HG03442 (cell line): ENCODE measurements around the gene OR2H1.
"Not testable (repeated sequence)": the region's sequence is repeated elsewhere in the genome, so short reads cannot be mapped to it uniquely, and the experiment has no call there.

Source experiments
- ATAC-seq: cut with Tn5 transposase; IDR thresholded peaks from one replicate; pipeline ENCODE4 v1.9.1; 2021; ENCODE audit warnings: mild to moderate bottlenecking, moderate library complexity; ENCODE audit not compliant: unreplicated experiment

Gene OR2H1

GRCh38 chr6:29456971-29457370, at the start of gene OR2H1, which contains the start of gene OR11A1:
Gene OR2H1, plus strand, starts transcription at chr6:29457155. Its CDS starts 4,615 bp downstream, at chr6:29461770.
Gene OR11A1, minus strand, starts transcription at chr6:29457071. Its CDS starts 29,430 bp downstream, at chr6:29427641.
- no peak for ATAC-seq

- no peak for ATAC-seq
These were observed 42.4 kb upstream of the OR2H1 start, which contains the start of gene OR12D1 for GRCh38 chr6:29414588-29414987. Gene OR12D1, plus strand, starts transcription at chr6:29414928.

GRCh38 chr6:29419516-29419915, 37.4 kb upstream of the OR2H1 start:
- ATAC-seq = no peak

- no peak for ATAC-seq
These were observed 32.8 kb upstream of the OR2H1 start for GRCh38 chr6:29424168-29424567.

GRCh38 chr6:29424575-29424974, 32.4 kb upstream of the OR2H1 start:
- no peak for ATAC-seq

- ATAC-seq = no peak
These were observed 31.9 kb upstream of the OR2H1 start for GRCh38 chr6:29425075-29425474.

GRCh38 chr6:29426654-29427053, 30.3 kb upstream of the OR2H1 start:
- ATAC-seq = no peak

- not testable (repeated sequence) for ATAC-seq
These were observed 20.2 kb upstream of the OR2H1 start for GRCh38 chr6:29436730-29437129.

- ATAC-seq = no peak
These were observed 17.9 kb upstream of the OR2H1 start, which contains the start of gene OR10C1 for GRCh38 chr6:29439006-29439405. Gene OR10C1, plus strand, starts transcription at chr6:29439306. Its CDS starts 710 bp downstream, at chr6:29440016.

- no peak for ATAC-seq
These were observed 14.2 kb upstream of the OR2H1 start for GRCh38 chr6:29442719-29443118.

GRCh38 chr6:29444031-29444430, 12.9 kb upstream of the OR2H1 start:
- ATAC-seq = not testable (repeated sequence)

- ATAC-seq = no peak
These were observed 9.3 kb upstream of the OR2H1 start for GRCh38 chr6:29447670-29448069.

- no peak for ATAC-seq
These were observed 5.3 kb upstream of the OR2H1 start for GRCh38 chr6:29451471-29452193.

GRCh38 chr6:29461021-29461814, 4.3 kb downstream of the OR2H1 start:
- ATAC-seq = no peak

- no peak for ATAC-seq
These were observed 5.1 kb downstream of the OR2H1 start for GRCh38 chr6:29462022-29462421.

- no peak for ATAC-seq
These were observed 8.3 kb downstream of the OR2H1 start for GRCh38 chr6:29465279-29465678.

- ATAC-seq = no peak
These were observed 8.8 kb downstream of the OR2H1 start for GRCh38 chr6:29465801-29466200.

- ATAC-seq = no peak
These were observed 9.3 kb downstream of the OR2H1 start for GRCh38 chr6:29466241-29466640.

GRCh38 chr6:29474996-29475395, 18.0 kb downstream of the OR2H1 start:
- ATAC-seq = no peak

- ATAC-seq = no peak
These were observed 21.0 kb downstream of the OR2H1 start for GRCh38 chr6:29477923-29478450.

GRCh38 chr6:29478740-29479139, 21.8 kb downstream of the OR2H1 start:
- no peak for ATAC-seq

GRCh38 chr6:29479560-29479959, 22.6 kb downstream of the OR2H1 start:
- no peak for ATAC-seq
